Measurements from ENCODE around the gene ZCCHC24. TPM values are rescaled to one million over a fixed set of nuclear protein-coding genes. Genes with fewer than 3 reads are reported as not detected.
"Not testable (repeated sequence)": the region's sequence is repeated elsewhere in the genome, so short reads cannot be mapped to it uniquely, and the experiment has no call there.

The ZCCHC24 gene
- total RNA-seq, 4 donors from 2014 or later = 100 to 156 (median 120) TPM

DNA sequence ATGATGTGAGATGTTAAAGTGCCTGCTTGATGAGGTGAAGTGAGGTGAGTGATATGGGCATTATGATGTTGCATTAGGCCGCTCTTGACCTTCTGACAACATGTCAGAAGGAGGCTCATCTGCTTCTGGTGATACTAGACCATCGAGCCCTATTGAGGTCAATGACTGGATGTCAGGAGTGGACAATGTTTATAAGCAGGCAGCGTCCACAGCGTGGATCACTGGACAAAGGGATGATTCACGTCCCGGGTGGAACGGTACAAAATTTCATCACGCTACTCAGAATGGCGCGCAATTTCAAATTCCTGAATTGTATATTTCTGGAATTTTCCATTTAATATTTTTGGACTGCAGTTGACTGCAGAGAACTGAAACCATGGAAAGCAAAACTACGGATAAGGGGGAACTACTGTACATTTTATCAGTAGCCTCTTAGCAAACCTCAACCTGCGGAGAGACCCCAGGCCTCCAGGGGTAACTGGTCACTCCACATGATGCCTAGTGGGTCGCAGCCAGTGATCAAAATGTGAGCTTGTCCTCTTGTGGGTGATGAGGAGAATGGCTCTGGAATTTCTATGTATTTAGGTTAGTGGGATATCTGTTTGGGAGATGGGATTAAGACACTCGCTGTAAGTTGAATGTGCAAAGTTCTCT, 5.7 kb upstream of the ZCCHC24 start:
- intact Hi-C loops (cut with DNase I) = no loop called here

DNA sequence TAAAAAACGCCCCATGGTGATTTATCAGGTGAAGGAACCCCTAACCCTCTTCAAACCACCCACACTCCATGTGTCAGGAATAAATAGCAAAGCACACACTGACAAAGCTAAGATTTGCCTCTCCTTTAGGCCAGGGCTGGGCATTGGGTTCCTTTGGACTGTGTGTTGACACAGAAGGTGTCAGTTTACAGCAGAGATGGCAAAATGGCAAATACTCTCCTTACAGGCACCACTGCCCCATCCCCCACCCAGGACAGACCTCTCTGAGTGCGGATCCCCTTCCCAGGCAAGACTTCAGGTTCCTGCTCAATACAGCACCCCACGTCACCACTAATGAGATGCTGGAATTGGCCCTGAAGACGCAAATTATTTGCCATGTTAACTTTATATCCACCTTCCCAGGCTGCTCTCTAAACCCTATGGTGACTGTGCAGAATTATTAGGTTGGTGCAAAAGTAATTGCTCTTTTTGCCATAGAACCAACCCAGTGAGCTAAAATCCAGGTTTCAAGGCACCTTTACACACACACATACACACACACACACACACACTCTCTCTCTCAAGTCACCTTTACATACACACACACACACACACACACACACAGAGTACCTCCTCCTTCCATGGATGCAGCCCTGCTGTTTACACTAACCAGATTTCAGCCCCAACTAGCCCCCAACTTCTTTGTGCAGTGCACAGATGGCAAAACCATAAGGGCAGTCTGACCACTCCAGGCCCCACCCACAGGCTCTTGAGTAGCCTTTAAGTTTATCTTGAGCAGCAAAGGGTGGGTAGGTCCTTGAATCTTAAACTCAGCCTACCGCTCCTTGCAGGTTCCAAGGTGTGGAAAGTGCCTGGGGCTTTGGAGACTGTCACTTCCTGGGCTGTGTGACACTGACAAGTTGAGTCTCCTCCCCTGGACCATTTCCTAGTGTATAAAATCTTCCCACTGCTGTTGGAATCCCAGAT, 4.0 kb upstream of the ZCCHC24 start:
- no peaks in the 10 kb centered on the region for H3K9me3 ChIP-seq
- no peak overlapping the region for H3K4me3 ChIP-seq
- H3K36me3 ChIP-seq = no peaks in the 10 kb centered on the region
- H3K27me3 ChIP-seq = no peaks in the 10 kb centered on the region
- WGBS = 93% methylated on average over 5 of the region's 5 CpGs
- intact Hi-C loops (cut with DNase I) = loop anchor here (5.0 kb wide), 1 partner anchor 67 kb away; no protein-coding TSS in a partner anchor
- TF ChIP-seq, protein P1, sequence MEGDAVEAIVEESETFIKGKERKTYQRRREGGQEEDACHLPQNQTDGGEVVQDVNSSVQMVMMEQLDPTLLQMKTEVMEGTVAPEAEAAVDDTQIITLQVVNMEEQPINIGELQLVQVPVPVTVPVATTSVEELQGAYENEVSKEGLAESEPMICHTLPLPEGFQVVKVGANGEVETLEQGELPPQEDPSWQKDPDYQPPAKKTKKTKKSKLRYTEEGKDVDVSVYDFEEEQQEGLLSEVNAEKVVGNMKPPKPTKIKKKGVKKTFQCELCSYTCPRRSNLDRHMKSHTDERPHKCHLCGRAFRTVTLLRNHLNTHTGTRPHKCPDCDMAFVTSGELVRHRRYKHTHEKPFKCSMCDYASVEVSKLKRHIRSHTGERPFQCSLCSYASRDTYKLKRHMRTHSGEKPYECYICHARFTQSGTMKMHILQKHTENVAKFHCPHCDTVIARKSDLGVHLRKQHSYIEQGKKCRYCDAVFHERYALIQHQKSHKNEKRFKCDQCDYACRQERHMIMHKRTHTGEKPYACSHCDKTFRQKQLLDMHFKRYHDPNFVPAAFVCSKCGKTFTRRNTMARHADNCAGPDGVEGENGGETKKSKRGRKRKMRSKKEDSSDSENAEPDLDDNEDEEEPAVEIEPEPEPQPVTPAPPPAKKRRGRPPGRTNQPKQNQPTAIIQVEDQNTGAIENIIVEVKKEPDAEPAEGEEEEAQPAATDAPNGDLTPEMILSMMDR (IDR thresholded peaks at IDR 0.05) = no peak
- TF ChIP-seq POLR2A (IDR thresholded peaks at IDR 0.05; ENCODE audit: low read depth) (no peak), EP300 (IDR thresholded peaks at IDR 0.05) (no peak), POLR2AphosphoS5 (IDR thresholded peaks at IDR 0.05) (no peak)
- H3K27ac ChIP-seq (replicated peaks in 1 of 4) = peak overlapping the region in 3 of 4 donors; percentile 18 to 94 (median 23)
- H3K4me1 ChIP-seq = peaks cover 0 to 47% (median 34%) of the 10 kb centered on the region in 4 donors
- DNase-seq (ENCODE audit: extremely low spot score) = no peak

More for the DNA sequence above, 5.7 kb upstream of the ZCCHC24 start:
- Histone ChIP-seq H3K36me3 (no peaks in the 10 kb centered on the region), H3K9me3 (no peaks in the 10 kb centered on the region), H3K4me1 (peaks cover 0 to 46% (median 36%) of the 10 kb centered on the region in 4 donors), H3K27me3 (no peaks in the 10 kb centered on the region), H3K27ac (replicated peaks in 1 of 4) (peak overlapping the region in 2 of 4 donors; percentile 70 to 73), H3K4me3 (no peak overlapping the region)
- TF ChIP-seq EP300 (IDR thresholded peaks at IDR 0.05) (no peak), POLR2AphosphoS5 (IDR thresholded peaks at IDR 0.05) (no peak), POLR2A (IDR thresholded peaks at IDR 0.05; ENCODE audit: low read depth) (no peak)
- TF ChIP-seq, protein P1 (IDR thresholded peaks at IDR 0.05) = no peak
- no peak for DNase-seq (ENCODE audit: extremely low spot score)
- WGBS = 91% methylated on average over 14 of the region's 14 CpGs

DNA sequence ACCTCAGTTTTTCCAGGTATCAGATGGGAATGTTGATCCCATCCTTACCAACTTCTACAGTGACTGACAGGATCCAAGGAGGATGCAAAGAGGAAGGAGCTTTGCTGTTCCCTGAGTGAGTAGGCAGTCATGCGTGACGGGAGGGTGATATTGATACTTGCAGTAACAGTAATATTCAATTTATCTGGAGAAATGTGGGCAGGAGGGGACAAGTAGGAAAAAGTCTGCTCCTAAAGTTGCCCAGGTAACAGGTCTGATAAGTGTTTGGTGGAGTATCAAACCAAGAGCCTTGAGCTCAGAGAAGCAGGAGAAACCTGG, 3.3 kb upstream of the ZCCHC24 start:
- H3K36me3 ChIP-seq = no peaks in the 10 kb centered on the region
- H3K27me3 ChIP-seq = no peaks in the 10 kb centered on the region
- H3K27ac ChIP-seq (replicated peaks in 1 of 4) = peak overlapping the region in 3 of 4 donors; percentile 18 to 94 (median 23)
- TF ChIP-seq, protein P1 (IDR thresholded peaks at IDR 0.05) = no peak
- no peak for TF ChIP-seq POLR2A (IDR thresholded peaks at IDR 0.05; ENCODE audit: low read depth)
- 98% methylated on average over 2 of the region's 2 CpGs for WGBS
- H3K4me3 ChIP-seq = no peak overlapping the region
- peaks cover 3 to 47% (median 33%) of the 10 kb centered on the region in 4 donors for H3K4me1 ChIP-seq
- no peak for DNase-seq (ENCODE audit: extremely low spot score)
- no peaks in the 10 kb centered on the region for H3K9me3 ChIP-seq
- intact Hi-C loops (cut with DNase I) = loop anchor here (5.0 kb wide), 1 partner anchor 66 kb away; no protein-coding TSS in a partner anchor

DNA sequence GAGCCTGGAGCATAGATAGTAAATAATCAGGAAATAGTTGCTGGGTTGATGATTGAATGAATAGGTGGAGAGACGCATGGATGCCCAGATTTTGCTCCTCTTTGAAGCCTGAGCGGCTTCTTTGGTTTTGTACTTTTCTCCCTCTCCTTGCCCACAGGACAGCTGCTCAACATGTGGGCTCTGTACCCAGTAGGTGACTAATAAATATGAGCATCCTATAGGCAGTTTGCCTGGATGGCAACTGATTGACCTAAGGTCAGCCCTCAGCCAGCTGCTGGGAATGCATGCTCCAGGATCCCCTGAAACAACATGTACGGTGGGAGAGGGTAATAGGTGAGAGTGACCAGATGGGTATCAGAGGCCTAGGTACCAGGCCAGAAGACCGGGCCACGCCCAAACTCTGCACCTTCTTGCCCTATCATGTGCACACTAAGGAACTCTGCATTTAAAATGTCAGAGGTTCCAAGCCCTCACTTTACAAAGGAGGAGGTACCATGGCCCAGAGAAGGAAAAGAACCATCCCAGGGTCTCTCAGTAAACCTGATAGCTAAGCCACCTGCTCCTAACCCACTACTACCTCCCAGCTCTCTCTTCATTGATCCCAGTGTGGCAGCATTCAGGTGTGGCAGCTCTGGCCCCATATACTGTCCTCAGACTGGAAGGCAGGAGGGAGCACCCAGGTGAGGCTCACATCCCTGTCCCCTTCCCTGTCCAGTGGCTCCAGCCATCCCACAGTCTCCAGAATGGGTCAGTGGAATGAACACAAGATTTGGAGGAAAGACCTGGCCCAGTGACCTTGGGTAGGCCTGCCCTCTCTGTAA, 2.7 kb upstream of the ZCCHC24 start:
- H3K27me3 ChIP-seq = no peaks in the 10 kb centered on the region
- H3K27ac ChIP-seq (replicated peaks in 1 of 4) = peak overlapping the region in 2 of 4 donors; percentile 94 to 95
- TF ChIP-seq, protein P1 (IDR thresholded peaks at IDR 0.05) = no peak
- TF ChIP-seq POLR2AphosphoS5 (IDR thresholded peaks at IDR 0.05) (no peak), EP300 (IDR thresholded peaks at IDR 0.05) (no peak), POLR2A (IDR thresholded peaks at IDR 0.05; ENCODE audit: low read depth) (no peak)
- intact Hi-C loops (cut with DNase I) = loop anchor here (5.0 kb wide), 1 partner anchor 66 kb away; no protein-coding TSS in a partner anchor
- H3K4me3 ChIP-seq = no peak overlapping the region
- no peaks in the 10 kb centered on the region for H3K9me3 ChIP-seq
- 95% methylated on average over 5 of the region's 5 CpGs for WGBS
- DNase-seq (ENCODE audit: extremely low spot score) = no peak
- H3K4me1 ChIP-seq = peaks cover 9 to 51% (median 38%) of the 10 kb centered on the region in 4 donors
- no peaks in the 10 kb centered on the region for H3K36me3 ChIP-seq

DNA sequence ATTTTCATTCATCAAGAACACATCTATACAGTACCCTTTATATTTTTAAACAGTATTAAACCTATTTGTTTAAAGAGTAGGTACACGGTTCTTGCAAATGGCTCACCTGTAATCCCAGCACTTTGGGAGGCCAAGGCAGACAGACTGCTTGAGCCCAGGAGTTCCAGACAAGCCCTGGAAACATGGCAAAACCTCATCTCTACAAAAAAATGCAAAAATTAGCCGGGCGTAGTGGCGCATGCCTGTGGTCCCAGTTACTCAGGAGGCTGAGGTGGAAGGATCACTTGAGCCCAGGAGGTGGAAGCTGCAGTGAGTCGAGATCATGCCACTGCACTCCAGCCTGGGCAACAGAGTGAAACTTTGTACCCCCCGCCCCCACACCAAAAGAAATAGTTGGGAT, 1.8 kb upstream of the ZCCHC24 start:
- H3K27me3 ChIP-seq; H3K36me3 ChIP-seq; H3K9me3 ChIP-seq; H3K4me3 ChIP-seq; DNase-seq (ENCODE audit: extremely low spot score): not testable (repeated sequence)
- Histone ChIP-seq H3K27ac (replicated peaks in 1 of 4) (peak overlapping the region; percentile 94 to 97 (median 96)), H3K4me1 (peaks cover 17 to 51% (median 38%) of the 10 kb centered on the region in 4 donors)
- whole genome bisulfite sequencing = 87% methylated on average over 6 of the region's 6 CpGs
- intact Hi-C loops (cut with DNase I) = loop anchor here (5.0 kb wide), 1 partner anchor 65 kb away; no protein-coding TSS in a partner anchor

Data from esophagus muscularis mucosa (tissue), 4 donors.